Adipocyte (in vitro differentiated cells): ENCODE data around the gene FOXK1.
A peak's percentile ranks its signal among the peaks of the same experiment; 100 is the strongest.

ENCODE experiments used
- DNase-seq: peaks from one replicate; pipeline ENCODE4 v3.0.0-alpha.2; 2015; ENCODE audit warnings: low read depth
- H3K27me3 ChIP-seq: replicated peaks from 2 replicates; pipeline ENCODE4 v1.7.0; 2013; ENCODE audit warnings: mild to moderate bottlenecking, low read length, moderate library complexity; ENCODE audit not compliant: control insufficient read depth, insufficient read depth
- H3K36me3 ChIP-seq: 2 replicates; pipeline ENCODE4 v1.7.0; 2013; ENCODE audit warnings: low read length, mild to moderate bottlenecking, moderate library complexity; ENCODE audit not compliant: control insufficient read depth, insufficient read depth, severe bottlenecking
- H3K4me1 ChIP-seq: 2 replicates; pipeline ENCODE4 v1.7.0; 2013; ENCODE audit warnings: mild to moderate bottlenecking, low read length, moderate library complexity; ENCODE audit not compliant: control insufficient read depth, insufficient read depth
- H3K4me3 ChIP-seq: 2 replicates; pipeline ENCODE4 v1.7.0; 2013; ENCODE audit warnings: mild to moderate bottlenecking, low read length, moderate library complexity
- H3K9ac ChIP-seq: 2 replicates; pipeline ENCODE4 v1.7.0; 2013; ENCODE audit warnings: mild to moderate bottlenecking, low read length, moderate library complexity
- H3K9me3 ChIP-seq: 2 replicates; pipeline ENCODE4 v1.7.0; 2013; ENCODE audit warnings: mild to moderate bottlenecking, low read length, moderate library complexity; ENCODE audit not compliant: control insufficient read depth

FOXK1 gene

DNA sequence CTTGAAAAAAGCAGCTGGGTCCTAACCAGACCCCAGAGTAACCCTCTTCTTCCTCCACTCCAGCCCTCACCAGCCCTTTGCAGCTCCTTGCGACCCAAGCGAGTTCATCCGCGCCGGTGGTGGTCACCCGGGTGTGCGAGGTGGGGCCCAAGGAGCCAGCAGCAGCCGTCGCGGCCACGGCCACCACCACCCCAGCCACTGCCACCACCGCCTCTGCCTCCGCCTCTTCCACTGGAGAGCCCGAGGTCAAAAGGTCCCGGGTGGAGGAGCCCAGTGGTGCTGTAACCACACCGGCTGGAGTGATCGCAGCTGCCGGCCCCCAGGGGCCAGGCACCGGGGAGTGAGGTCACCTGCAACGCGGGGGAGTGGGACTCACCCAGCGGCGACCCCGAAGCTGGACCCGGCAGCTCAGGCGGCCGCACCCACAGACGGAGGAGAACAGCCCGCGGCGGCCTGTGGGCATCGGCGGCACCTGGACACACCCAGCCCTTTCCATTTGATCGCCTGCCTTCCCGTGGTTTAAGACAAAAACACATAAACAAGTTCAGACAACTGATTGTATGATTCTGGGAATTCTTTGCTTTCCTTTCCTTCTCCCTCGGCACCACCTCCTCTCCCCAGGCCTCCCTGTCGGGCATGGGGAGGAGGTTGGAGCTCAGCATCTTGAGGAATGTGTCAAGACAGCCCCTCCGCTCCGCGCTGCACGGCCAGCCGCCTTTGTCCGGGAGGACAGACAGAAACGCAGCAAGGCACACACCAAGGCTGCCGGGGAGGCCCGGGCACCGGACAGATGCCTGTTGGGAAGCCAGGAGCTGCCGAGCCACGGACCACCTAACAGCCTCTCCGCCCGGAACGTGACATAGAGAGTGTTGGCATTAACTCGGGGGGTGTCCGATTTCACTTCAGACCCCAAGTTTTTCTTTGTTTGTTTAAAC is 80.3 kb downstream of the FOXK1 start:
- Histone ChIP-seq H3K9me3 (no peaks in the 10 kb centered on the region), H3K36me3 (peaks cover 86% of the 10 kb centered on the region), H3K4me1 (no peaks in the 10 kb centered on the region), H3K9ac (no peak overlapping the region), H3K27me3 (no peaks in the 10 kb centered on the region), H3K4me3 (no peak overlapping the region)
- DNase-seq = no peak

DNA sequence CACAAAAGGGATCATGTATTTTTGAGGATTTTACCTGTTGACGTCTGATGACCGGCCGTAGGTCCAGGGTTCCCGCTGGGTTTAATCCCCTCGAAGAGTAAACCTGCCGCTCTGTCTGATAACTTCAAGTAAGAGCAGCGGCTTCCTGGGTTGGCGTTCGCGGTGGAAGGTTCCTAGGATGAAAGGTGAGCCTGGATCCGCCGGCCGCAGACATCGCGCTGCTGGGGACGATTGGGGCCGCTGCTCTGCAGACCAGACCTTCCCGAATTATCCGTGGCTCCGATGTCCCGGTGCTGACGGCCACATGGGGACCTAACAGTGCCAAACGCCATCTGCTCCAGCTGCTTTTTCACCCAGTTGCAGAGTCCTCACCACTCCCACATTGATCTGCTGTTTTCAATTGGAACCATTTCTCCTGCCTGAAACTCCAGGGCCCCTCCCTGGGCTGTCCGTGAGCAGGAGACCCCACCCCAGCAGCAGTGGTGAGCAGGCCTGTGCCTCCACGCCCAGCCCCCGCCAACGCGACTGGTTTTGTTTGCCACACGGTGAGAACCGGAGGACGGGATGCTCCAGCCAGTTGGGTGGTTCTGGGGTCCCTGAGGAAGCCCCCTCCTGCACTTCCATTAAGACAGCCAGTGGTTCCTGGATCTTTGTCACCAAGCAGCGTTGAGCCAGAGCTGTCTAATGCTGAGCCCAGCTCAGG is 81.1 kb downstream of the FOXK1 start:
- Histone ChIP-seq H3K9ac (no peak overlapping the region), H3K9me3 (no peaks in the 10 kb centered on the region), H3K4me3 (no peak overlapping the region), H3K4me1 (no peaks in the 10 kb centered on the region), H3K27me3 (no peaks in the 10 kb centered on the region), H3K36me3 (peaks cover 82% of the 10 kb centered on the region)
- DNase-seq = no peak

DNA sequence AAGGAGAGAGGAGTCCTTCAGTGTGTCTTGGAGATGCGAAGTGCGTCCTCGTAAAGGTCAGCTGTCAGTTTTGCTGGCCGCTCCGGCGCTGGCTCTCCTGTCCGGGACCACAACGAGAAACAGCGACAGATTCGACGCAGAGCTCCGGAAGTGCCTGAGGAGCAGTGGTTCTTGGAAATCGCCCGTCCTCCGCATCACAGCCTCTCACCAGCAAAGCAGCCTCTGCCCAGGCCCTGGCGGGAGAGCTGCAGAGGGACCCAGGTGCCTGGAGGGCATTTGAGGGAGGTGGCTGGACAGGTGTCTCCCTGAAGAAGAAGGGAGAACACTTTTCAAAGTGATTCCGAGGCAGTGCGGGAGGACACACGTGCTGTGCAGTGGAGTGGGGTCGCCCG is 81.7 kb downstream of the FOXK1 start:
- Histone ChIP-seq H3K4me1 (no peaks in the 10 kb centered on the region), H3K36me3 (peaks cover 76% of the 10 kb centered on the region), H3K27me3 (no peaks in the 10 kb centered on the region), H3K4me3 (no peak overlapping the region), H3K9me3 (no peaks in the 10 kb centered on the region), H3K9ac (no peak overlapping the region)
- DNase-seq = no peak

DNA sequence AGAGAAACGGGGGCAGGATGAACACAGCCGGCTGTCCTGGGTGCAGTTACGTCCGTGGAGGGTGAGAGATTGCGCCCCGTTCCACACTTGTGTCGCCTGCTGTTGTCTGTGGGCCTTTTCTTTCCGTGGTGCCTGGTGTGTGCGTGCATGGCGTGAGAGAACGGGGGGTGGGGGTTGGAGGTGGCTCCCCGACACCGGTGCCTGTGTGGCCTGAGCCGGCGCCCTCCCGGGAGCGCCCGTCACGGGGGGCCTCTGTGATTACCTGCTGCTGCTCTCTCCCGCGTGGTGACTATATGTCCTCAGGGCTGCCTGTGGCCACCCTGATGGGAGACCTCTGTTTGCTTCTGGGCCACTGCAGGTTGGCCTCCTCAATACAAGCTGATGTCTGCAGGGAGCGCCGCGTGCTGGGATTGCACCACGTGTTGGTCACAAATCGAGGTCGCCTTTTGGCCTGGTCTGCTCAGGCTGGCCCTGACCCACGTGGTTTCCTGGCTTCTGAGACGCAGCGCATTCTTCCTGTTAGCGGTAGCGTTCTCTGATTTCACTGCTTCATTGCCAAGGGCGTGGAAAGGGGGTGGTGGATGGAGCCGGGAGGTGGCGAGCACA is 82.4 kb downstream of the FOXK1 start:
- Histone ChIP-seq H3K36me3 (peaks cover 70% of the 10 kb centered on the region), H3K9ac (no peak overlapping the region), H3K4me1 (no peaks in the 10 kb centered on the region), H3K27me3 (no peaks in the 10 kb centered on the region), H3K4me3 (no peak overlapping the region), H3K9me3 (no peaks in the 10 kb centered on the region)
- DNase-seq = no peak

DNA sequence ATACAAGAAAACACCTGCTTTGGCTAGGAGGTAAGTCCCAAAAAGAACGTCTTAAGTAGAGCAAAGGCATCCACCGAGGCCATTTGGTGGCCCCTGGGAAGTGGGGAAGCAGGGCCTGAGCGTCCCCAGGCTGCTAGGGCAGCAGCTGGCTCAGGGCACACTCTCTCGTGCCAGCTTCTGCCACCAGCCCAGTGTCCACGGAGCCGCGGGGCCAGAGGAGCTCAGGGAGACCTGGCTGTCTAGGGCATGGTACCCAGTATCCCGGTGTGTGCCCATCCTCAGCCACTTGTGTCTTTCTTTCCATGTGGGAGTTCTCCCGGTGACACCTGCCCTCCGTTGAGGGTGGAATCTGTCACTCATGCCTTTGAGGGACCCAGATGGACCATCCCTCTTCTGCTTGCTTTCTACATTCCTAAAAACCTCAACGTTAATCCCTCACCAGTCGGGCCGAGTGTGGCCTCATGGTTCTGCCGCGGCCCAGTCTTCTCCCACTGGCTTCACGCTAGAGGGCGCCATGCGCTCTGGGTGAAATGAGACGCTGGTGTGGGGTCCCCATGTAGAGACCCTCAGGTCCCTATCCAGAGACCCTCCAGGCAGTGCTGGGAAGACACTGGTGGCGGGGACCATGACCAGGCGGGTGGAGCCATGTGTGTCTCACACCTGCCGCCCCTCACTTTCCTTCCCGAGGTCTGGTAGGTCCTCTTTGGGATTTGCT is 83.8 kb downstream of the FOXK1 start:
- peaks cover 58% of the 10 kb centered on the region for H3K36me3 ChIP-seq
- H3K9me3 ChIP-seq = no peaks in the 10 kb centered on the region
- peak; percentile 10 for DNase-seq
- no peaks in the 10 kb centered on the region for H3K27me3 ChIP-seq
- H3K4me1 ChIP-seq = no peaks in the 10 kb centered on the region
- no peak overlapping the region for H3K9ac ChIP-seq
- no peak overlapping the region for H3K4me3 ChIP-seq

DNA sequence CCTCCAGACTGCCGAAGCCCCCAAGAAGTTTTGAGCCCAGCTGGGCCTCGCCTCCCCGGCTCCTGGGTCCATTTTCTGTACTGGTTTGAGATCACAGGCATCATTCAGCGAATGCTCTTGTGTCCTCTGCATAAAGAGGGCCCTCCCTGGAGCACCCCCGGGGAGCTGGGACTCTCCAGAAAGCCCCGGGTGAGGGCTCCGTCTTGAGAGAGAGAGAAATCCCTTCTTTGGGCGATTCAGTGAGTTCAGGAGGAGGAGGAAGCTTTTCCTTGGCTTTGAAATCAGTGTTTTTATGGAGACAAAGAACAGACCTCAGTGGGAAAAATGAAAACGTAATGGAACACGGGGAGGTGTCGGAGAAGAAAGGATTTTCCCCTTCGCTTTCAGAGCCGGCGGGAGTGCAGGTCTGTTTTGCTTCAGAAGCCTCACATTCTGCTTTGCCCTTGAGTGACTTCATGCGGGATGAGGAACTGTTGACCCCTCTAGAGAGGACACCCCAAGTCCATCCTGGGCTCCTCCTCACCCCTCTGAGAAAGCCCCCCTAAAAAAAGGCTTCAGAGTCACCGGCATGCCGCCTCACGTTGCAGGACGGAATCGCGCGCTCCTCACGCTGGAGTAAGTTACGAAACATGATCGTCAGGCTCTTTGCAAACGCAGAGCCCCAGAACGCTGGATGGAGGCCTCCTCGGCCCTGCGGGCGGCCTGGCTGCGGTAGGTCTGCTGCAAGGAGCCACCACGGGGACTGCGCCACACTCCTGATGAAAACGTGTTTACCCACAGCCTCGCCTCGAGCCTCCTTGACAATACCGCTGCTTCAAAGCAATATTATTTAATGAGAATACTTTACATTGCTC is 84.8 kb downstream of the FOXK1 start:
- Histone ChIP-seq H3K9me3 (no peaks in the 10 kb centered on the region), H3K4me3 (no peak overlapping the region), H3K27me3 (no peaks in the 10 kb centered on the region)

DNA sequence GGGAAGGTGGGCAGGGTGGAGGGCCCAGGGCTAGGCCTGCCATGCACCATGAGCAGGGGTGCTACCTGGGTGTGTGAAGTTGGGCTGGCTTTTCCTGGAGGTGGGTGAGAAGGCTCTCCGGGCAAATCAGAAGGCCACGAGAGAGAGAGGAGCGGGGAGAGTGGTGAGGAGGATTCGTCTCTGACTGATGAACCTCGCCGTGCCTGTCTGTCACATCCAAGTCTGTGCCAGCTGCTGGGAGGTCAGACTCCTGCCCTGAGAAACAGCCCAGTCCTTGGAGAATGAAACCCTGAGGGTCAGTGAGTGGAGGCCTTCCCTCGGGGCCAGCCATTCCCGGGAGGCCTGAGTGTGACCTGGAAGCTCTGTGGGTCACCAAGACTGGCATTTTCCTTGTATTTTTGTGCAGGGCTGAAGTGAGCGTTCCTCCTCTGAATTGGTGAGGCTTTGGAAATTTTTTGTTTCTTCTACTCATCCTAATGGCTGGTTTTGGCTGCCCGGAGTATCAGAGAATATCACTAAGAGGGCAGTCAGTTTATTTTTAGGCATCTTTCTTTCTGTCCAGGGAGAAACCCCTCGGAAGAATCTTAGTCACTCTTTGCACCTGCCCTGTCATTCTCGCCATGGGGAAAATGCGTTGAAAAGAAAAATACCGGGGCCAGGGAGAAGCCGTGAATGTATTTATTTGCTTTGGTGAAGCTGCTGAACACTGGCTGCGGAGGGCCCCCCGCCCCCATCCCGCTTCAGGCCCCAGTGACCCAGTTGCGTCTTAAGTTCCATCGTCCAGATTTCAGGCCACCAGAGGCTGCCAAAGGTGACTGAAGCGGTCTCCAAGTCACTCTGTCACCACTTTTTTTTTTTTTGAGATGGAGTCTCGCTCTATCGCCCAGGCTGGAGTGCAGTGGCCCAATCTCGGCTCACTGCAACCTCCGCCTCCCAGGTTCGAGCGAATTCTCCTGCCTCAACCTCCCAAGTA is 86.8 kb downstream of the FOXK1 start:
- Histone ChIP-seq H3K4me3 (no peak overlapping the region), H3K9me3 (no peaks in the 10 kb centered on the region), H3K4me1 (no peaks in the 10 kb centered on the region), H3K9ac (no peak overlapping the region), H3K27me3 (no peaks in the 10 kb centered on the region), H3K36me3 (peaks cover 33% of the 10 kb centered on the region)
- DNase-seq = no peak

More for the DNA sequence above, 84.8 kb downstream of the FOXK1 start:
- H3K9ac ChIP-seq = no peak overlapping the region
- no peak for DNase-seq
- H3K4me1 ChIP-seq = no peaks in the 10 kb centered on the region
- peaks cover 50% of the 10 kb centered on the region for H3K36me3 ChIP-seq

DNA sequence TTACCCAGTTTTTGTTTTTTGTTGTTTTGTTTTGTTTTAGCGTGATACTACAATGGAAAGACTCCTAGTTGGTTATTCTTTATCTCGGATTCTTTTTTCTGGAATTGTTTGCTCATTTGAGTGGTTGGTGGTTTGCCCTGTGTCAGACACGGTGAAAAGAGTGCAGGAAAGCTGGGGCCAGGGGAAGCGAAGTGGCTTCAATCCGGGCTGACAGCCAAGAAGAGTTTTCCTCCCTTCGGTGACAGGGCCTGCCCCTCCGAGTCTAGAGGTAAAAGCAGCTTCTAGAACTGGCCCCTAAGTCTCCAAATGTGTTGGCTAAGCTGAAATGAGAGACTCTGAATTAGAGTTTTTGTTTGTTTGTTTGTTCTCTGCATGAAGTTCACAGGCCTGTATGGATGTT is 87.7 kb downstream of the FOXK1 start:
- DNase-seq = no peak
- Histone ChIP-seq H3K36me3 (peaks cover 24% of the 10 kb centered on the region), H3K9me3 (no peaks in the 10 kb centered on the region), H3K27me3 (no peaks in the 10 kb centered on the region), H3K4me1 (peaks cover 8% of the 10 kb centered on the region), H3K9ac (no peak overlapping the region), H3K4me3 (no peak overlapping the region)

DNA sequence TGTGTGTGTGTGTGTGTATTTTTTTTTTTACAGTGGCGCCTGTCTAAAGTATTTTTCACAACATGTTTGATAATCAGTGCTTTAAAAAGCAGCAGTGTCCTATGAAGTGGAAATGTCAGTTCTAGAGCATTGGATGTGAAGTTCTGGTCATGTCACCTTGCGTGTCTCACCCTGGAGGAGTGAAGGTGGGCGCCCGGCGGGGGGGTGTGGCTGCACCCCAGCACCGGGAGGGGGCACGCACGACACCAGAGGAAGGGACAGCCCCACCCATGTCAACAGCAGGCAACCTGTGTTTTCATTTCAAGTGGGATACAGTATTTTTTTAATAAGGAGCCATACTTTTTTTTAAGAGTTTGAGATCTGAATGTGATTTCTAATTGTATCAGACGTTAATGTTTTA is 88.8 kb downstream of the FOXK1 start:
- H3K4me1 ChIP-seq = peaks cover 8% of the 10 kb centered on the region
- H3K27me3 ChIP-seq = no peaks in the 10 kb centered on the region
- no peaks in the 10 kb centered on the region for H3K9me3 ChIP-seq
- H3K9ac ChIP-seq = no peak overlapping the region
- no peak for DNase-seq
- no peak overlapping the region for H3K4me3 ChIP-seq
- H3K36me3 ChIP-seq = peaks cover 15% of the 10 kb centered on the region
